Right forelimb (tissue), 1 donor: ENCODE data around the gene BORCS5.

Experiments
- DNase-seq: peaks from one replicate; pipeline ENCODE4 v3.0.0-alpha.2; 2018

Gene BORCS5

DNA sequence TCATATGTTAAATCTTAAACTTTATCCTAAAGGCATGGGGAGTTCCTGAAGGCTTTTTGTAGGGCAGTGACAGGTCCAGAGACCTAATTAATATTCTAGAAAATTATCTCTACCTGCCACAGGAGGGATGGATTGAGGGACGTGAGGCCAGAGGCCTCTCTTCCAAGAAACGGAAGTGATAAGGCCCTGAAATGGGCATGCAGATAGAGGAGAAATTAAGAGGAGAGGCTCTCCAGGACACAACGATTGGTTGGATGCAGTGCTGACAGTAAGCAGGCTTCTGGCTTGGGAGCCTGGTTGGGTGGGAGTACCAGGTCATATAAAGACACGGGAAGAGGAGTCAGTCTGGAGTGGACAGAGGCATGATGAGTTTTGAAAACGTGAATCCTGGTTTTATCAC, 3.1 kb upstream of the BORCS5 start:
- DNase-seq = no peak

GRCh38 chr12:12356467-12356895, 397 bp upstream of the BORCS5 start:
- no peak for DNase-seq

GRCh38 chr12:12357719-12358461, 1.0 kb downstream of the BORCS5 start:
- DNase-seq = no peak

- DNase-seq = no peak
Observed at GRCh38 chr12:12358528-12358927, 1.6 kb downstream of the BORCS5 start.

DNA sequence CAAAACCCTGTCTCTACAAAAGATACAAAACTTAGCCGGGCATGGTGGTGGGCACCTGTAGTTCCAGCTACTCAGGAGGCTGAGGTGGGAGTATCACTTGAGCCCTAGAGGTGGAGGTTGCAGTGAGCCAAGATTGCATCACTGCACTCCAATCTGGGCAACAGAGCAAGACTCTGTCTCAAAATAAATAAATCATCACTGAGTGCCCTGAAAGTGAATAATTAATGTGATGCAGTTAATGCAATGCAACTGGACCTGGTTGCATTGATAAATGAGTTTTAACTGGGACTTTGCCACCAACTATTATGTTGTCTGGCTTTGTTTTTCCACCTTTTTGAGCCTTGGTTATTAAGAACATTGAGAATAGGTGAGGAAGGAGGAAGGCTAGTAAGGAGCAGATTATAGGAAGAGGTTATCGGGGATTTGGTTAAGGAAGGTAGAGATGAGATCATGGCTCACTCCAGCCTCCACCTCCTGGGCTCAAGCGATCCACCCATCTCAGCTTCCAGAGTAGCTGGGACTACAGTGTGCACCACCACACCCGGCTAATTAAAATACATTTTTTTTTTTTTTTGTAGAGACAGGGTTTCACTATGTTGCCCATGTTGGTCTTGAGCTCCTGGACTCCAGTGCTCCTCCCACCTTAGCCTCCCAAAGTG, 8.0 kb downstream of the BORCS5 start:
- DNase-seq = no peak

DNA sequence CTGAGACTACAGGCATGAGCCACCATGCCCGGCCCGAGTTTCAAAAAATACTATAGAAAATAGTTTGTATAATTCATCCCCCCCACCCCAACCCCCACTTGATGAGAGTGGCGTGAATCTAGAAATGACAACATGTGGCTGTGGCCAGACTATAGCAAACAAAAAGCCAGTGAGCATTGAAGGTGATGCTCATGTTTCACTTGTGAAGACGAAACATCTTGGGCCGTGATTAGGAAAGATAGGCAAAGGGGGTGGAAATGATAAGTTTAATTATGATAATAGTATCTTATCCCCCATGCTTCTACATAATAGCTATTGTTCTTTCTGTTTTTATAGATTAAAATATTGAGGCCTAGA, 8.5 kb downstream of the BORCS5 start:
- DNase-seq = no peak

GRCh38 chr12:12365931-12366431, 9.1 kb downstream of the BORCS5 start:
- no peak for DNase-seq

GRCh38 chr12:12366701-12367481, 10.0 kb downstream of the BORCS5 start:
- no peak for DNase-seq

DNA sequence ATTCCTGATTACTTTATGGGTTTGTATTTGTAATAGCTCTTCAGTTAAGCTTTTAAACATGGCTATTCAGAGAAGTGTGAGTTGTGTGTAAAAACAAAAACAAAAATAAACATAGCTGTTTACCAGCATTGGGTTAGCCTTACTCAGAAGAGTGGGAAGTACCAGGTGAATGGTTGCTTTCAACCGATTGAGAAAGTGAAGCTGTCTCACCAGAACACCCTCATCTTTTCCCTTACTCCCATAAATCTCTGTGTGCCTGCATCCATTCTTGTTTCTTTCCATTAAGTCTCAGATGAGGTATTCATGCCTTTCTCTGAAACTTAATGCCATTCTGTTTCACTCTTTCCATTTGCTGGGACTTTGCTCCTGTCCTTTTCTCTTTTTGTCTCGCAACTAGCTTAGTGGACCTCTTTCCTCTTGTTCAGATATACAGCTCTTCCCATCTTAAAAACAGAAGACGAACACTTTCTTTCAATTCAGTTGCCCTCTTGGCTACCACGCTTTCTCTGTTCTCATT, 10.7 kb downstream of the BORCS5 start:
- DNase-seq = no peak

DNA sequence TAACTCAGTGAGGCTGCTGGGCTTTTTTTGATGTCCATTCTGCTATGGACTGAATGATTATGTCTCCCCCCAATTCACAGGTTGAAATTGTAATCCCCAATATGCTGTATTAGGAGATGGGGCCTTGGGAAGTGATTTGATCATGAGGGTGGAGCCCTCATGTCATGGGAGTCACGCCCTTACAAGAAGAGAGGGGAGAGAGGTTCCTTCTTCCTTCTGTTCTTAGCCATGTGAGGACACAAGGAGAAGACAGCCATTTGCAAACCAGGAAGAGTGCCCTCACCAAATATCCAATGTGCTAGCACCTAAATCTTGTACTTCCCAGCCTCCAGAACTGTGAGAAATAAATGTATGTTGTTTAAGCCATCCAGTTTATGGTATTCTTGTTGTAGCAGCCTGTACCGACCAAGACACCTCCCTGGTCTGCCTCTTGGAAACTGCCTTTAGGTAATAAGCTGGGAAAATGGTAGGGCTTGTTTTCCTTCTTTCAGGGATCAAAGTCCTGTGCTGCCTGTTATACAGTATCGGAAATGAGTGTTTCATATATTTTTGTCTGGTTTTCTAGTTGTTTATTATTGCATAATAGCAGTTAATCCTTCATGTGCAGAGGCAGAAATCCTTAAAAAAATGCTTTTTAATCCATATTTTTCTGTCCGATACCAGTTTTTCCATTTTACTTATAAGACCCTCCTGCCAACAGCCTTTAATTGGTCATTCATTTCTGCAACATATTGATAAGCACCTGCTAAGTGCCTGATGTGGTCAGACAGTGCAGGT, 16.3 kb downstream of the BORCS5 start:
- DNase-seq = no peak

- DNase-seq = no peak
Observed at GRCh38 chr12:12376646-12377448, 20.0 kb downstream of the BORCS5 start.

- no peak for DNase-seq
Observed at GRCh38 chr12:12378616-12379015, 21.7 kb downstream of the BORCS5 start.

DNA sequence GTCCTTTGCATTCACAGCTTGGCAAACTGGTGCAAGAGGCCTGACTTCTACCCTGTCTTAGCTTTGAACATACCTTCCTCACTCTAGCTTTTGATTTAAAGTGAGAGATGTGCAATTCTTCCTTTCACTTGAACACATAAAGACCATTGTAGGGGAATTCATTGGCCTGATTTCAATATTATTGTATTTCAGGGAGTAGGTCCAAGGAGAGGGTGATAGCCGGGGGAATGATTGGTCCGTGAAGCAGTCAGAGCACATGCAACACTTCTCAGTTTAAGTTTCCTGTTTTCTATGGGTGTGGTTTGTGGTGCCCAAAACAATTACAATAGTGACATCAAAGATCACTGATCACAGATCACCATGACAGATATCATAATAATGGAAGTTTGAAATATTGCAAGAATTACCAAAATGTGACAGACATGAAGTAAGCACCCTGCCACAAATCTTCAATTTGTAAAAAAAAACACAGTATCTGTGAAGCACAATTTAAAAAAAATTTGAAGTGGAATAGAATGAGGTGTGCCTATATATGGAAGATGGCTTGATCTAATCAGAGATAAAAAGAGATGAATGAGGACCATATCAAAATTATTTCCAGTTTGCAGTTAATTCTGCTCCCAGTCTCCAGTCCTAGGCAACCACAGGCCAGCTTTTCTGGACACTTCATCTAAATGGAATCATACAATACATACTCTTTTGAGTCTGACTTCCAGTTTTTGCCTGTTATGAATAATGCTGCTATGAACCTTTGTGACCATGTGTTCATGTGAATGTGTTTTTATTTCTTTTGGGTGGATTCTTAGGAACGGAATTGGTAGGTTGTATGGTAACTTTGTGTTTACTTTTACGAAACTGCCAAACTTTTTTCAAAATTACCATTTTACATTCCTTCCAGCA, 23.2 kb downstream of the BORCS5 start:
- no peak for DNase-seq

DNA sequence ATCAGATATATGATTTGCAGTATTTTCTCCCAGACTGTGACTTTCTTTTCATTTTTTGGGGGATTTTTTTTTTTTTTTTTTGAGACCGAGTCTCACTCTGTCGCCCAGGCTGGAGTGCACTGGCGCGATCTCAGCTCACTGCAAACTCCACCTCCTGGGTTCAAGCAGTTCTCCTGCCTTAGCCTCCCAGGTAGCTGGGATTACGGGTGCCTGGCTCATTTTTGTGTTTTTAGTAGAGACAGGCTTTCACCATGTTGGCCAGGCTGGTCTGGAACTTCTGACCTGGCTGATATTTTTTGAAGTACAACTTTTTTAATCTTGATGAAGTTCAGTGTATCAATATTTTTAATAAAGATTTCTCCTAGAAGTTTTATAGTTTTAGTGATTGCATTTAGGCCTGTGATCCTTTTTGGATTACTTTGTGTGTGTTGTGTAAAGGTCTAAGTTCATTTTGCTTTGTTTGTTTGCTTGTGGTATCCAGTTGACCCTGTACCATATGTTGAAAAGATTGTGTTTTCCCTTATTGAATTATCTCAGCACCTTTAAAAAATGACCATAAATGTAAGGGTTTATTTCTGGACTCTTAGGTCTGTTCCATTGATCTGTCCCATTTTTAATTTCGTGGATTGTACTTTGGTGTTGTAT, 24.2 kb downstream of the BORCS5 start:
- DNase-seq = no peak

DNA sequence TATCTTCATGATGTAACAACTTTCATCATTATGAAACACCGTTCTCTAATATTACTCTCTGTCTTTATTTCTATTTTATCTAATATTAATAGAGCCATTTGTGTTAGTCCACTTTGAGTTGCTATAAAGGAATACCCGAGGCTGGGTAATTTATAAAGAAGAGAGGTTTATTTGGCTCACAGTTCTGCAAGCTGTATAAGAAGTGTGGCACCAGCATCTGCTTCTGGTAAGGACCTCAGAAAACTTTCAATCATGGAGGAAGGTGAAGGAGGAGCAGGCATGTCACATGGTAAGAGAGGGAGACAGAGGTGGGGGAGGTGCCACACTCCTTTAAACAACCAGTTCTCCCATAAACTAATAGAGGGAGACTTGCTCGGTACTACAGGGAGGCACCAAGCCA, 25.1 kb downstream of the BORCS5 start:
- DNase-seq = no peak

GRCh38 chr12:12384571-12385340, 27.9 kb downstream of the BORCS5 start:
- no peak for DNase-seq

DNA sequence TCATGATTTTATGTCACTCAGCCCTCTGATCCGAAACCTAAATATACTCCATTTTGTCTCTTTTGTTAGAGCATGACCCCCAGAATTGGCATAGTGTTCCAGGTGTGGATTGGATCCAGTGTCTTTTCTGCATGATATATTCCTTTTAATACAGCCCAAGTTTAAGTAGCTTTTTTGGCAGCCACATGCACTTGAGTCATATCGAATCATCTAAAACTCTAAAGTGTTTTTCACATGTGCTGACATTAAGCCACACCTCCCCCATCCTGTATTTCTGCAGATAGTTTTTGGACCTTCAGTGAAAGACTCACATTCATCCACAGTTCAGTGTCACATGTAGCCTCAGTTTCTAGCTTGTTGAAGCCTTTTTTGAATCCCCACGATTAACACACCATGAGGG, 30.6 kb downstream of the BORCS5 start:
- no peak for DNase-seq

GRCh38 chr12:12392413-12392812, 35.5 kb downstream of the BORCS5 start:
- no peak for DNase-seq

GRCh38 chr12:12393171-12393570, 36.3 kb downstream of the BORCS5 start:
- DNase-seq = no peak
